ENCODE results near the gene AKAP9. TPM values are rescaled to one million over a fixed set of nuclear protein-coding genes. Genes with fewer than 3 reads are reported as not detected.
A peak's percentile ranks its signal among the peaks of the same experiment; 100 is the strongest.

The AKAP9 gene
- total RNA-seq, 2 donors from 2014 or later: 70.0 to 93.9 TPM

DNA sequence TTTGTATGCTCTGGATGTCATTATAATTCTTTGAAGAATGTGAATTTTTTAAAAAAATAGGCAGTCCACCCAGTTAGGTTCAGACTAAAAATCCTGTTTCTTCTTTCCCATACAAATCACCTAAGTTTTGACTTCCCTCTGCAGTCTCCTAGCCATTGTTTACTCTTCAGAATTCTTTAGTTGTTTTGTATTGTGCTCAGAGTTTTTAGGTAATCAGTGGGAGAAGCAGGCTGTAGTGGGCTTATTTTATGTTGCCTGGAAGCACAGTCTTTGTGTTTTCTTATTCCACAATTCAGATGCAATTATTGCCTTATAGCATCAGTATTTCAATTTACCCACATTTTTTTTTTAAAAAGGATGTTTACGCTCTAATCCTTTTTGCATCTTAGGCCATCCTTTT is 94.9 kb downstream of the AKAP9 start:
- Histone ChIP-seq H3K27me3 (no peaks in the 10 kb centered on the region), H3K4me3 (no peak overlapping the region), H3K4me1 (no peaks in the 10 kb centered on the region), H3K27ac (no peak overlapping the region), H3K9me3 (no peaks in the 10 kb centered on the region), H3K36me3 (replicated peaks in 1 of 2; ENCODE audit: insufficient read depth in 1 of 2, low read depth in 2 of 2) (peaks cover 0 to 2% of the 10 kb centered on the region in 2 donors)
- DNase-seq: no peak
- ATAC-seq: no peak
- TF ChIP-seq, protein P1, sequence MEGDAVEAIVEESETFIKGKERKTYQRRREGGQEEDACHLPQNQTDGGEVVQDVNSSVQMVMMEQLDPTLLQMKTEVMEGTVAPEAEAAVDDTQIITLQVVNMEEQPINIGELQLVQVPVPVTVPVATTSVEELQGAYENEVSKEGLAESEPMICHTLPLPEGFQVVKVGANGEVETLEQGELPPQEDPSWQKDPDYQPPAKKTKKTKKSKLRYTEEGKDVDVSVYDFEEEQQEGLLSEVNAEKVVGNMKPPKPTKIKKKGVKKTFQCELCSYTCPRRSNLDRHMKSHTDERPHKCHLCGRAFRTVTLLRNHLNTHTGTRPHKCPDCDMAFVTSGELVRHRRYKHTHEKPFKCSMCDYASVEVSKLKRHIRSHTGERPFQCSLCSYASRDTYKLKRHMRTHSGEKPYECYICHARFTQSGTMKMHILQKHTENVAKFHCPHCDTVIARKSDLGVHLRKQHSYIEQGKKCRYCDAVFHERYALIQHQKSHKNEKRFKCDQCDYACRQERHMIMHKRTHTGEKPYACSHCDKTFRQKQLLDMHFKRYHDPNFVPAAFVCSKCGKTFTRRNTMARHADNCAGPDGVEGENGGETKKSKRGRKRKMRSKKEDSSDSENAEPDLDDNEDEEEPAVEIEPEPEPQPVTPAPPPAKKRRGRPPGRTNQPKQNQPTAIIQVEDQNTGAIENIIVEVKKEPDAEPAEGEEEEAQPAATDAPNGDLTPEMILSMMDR (IDR thresholded peaks at IDR 0.05): no peak
- no peak for TF ChIP-seq POLR2A (IDR thresholded peaks at IDR 0.05)
- intact Hi-C loops (cut with DNase I): no loop called here
- 95 to 100% methylated on average over 1 of the region's 1 CpG for WGBS, 2 donors

- ATAC-seq: no peak
- intact Hi-C loops (cut with DNase I): no loop called here
- no peaks in the 10 kb centered on the region for H3K9me3 ChIP-seq
- DNase-seq: no peak
- H3K4me1 ChIP-seq: peaks cover 27% of the 10 kb centered on the region
- WGBS, 2 donors: 92 to 93% methylated on average over 1 of the region's 1 CpG
- H3K27me3 ChIP-seq: no peaks in the 10 kb centered on the region
- H3K27ac ChIP-seq: no peak overlapping the region
- H3K4me3 ChIP-seq: no peak overlapping the region
- TF ChIP-seq, protein P1 (IDR thresholded peaks at IDR 0.05): no peak
- TF ChIP-seq POLR2A (IDR thresholded peaks at IDR 0.05): no peak
- no peaks in the 10 kb centered on the region for H3K36me3 ChIP-seq (replicated peaks in 1 of 2; ENCODE audit: insufficient read depth in 1 of 2, low read depth in 2 of 2)
Observed at GRCh38 chr7:92039900-92040299, 99.2 kb downstream of the AKAP9 start.

DNA sequence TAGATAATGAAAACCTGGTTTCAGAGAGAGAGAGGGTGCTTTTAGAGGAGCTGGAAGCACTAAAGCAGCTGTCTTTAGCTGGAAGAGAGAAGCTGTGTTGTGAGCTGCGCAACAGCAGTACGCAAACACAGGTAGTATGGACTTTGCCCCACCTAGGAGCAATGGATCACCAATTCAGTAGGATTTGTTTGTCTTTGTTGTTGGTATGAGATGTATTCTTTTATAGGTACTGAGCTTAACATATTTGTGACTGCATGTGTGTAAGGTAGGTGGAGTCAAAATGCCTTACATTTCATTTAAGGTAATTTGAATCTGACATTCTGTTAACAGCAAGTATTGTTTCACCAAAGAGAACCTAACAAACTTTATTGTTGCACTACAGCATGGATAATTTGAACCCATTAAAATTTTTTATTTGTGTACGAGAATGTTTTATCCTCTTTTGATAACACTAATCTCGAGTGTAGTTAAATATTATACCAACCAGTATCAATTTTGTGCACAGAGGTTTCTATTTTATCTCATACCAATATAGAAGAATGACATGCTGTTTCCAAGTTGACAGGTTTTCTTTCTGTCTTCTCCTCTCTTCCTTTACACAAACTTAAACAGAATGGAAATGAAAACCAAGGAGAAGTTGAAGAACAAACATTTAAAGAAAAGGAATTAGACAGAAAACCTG is 101.5 kb downstream of the AKAP9 start:
- TF ChIP-seq, protein P1 (IDR thresholded peaks at IDR 0.05): no peak
- TF ChIP-seq POLR2A (IDR thresholded peaks at IDR 0.05): peak in 2 of 3 donors; percentile 26 to 37
- intact Hi-C loops (cut with DNase I): no loop called here
- peaks cover 0 to 3% of the 10 kb centered on the region in 2 donors for H3K36me3 ChIP-seq (replicated peaks in 1 of 2; ENCODE audit: insufficient read depth in 1 of 2, low read depth in 2 of 2)
- WGBS, 2 donors: 14 to 15% methylated on average over 4 of the region's 4 CpGs
- H3K4me3 ChIP-seq: no peak overlapping the region
- ATAC-seq: peak; percentile 99
- no peaks in the 10 kb centered on the region for H3K27me3 ChIP-seq
- H3K27ac ChIP-seq: peak overlapping the region; percentile 39 to 78 (median 58)
- H3K4me1 ChIP-seq: peaks cover 29% of the 10 kb centered on the region
- no peaks in the 10 kb centered on the region for H3K9me3 ChIP-seq
- peak; percentile 69 to 85 (median 79) for DNase-seq

DNA sequence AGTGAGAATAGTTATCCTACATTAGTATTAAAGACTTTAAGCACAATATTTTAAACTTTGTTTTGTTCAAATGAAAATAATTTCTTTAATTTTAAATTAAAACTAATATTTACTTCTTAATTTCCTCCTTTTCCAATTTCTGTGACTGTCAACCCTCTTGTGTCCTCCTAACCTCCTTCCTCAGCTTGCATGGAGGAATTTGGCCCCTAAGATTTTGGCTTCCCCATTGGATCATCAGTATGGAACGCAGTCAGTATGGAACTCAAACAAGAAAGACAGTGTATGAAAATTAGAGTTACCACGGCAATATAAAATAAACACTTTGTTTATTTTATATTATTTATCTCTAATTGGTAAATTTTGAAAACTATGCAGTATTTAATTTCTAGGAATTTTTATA is 102.4 kb downstream of the AKAP9 start:
- intact Hi-C loops (cut with DNase I): no loop called here
- Histone ChIP-seq H3K4me3 (no peak overlapping the region), H3K4me1 (peaks cover 29% of the 10 kb centered on the region), H3K36me3 (replicated peaks in 1 of 2; ENCODE audit: insufficient read depth in 1 of 2, low read depth in 2 of 2) (peaks cover 0 to 5% of the 10 kb centered on the region in 2 donors), H3K9me3 (no peaks in the 10 kb centered on the region), H3K27me3 (no peaks in the 10 kb centered on the region), H3K27ac (peak overlapping the region in 1 of 4 donors; percentile 78)
- ATAC-seq (no peak), DNase-seq (no peak)
- no peak for TF ChIP-seq POLR2A (IDR thresholded peaks at IDR 0.05)
- TF ChIP-seq, protein P1 (IDR thresholded peaks at IDR 0.05): no peak
- WGBS, 2 donors: 58 to 61% methylated on average over 2 of the region's 2 CpGs

DNA sequence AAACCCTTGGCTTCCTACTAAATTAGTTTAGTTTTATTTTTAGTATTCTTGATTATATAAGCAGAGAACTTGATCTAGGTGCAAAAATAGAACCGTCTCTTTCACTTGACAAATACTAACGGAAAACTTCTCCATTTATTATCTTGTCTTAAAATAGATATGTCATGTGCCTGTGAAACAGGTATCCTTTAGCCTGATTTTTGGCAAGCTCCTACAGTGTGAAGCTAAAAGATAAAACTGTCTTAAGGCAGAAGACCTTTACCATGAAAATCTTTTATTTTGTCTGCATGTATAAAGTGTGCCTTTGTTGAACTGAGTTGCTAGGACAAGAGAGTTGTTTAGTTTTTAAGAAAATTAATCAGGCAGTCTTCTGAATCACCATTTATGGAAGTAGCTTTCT is 103.0 kb downstream of the AKAP9 start:
- WGBS, 2 donors: 16 to 20% methylated on average over 2 of the region's 2 CpGs
- Histone ChIP-seq H3K27me3 (no peaks in the 10 kb centered on the region), H3K9me3 (no peaks in the 10 kb centered on the region), H3K36me3 (replicated peaks in 1 of 2; ENCODE audit: insufficient read depth in 1 of 2, low read depth in 2 of 2) (peaks cover 0 to 8% of the 10 kb centered on the region in 2 donors), H3K27ac (peak overlapping the region in 2 of 4 donors; percentile 31 to 78), H3K4me1 (peaks cover 29% of the 10 kb centered on the region), H3K4me3 (no peak overlapping the region)
- ATAC-seq (no peak), DNase-seq (no peak)
- TF ChIP-seq, protein P1 (IDR thresholded peaks at IDR 0.05): no peak
- no peak for TF ChIP-seq POLR2A (IDR thresholded peaks at IDR 0.05)
- intact Hi-C loops (cut with DNase I): no loop called here

Measured in body of pancreas (tissue), 4 donors.